Measurements from ENCODE around the gene KRR1. TPM values are rescaled to one million over a fixed set of nuclear protein-coding genes. Genes with fewer than 3 reads are reported as not detected.

KRR1 gene
- total RNA-seq, 4 donors from 2014 or later: 26.8 to 43.1 (median 34.8) TPM

- Histone ChIP-seq H3K9me3 (no peaks in the 10 kb centered on the region), H3K4me3 (no peak overlapping the region), H3K4me1 (peaks cover 0 to 3% of the 10 kb centered on the region in 2 donors), H3K27me3 (no peaks in the 10 kb centered on the region), H3K27ac (no peak overlapping the region), H3K36me3 (no peaks in the 10 kb centered on the region)
- TF ChIP-seq POLR2A (IDR thresholded peaks at IDR 0.05) (no peak), CTCF (IDR thresholded peaks at IDR 0.05 in 4 of 5, conservative IDR thresholded peaks at IDR 0.05 in 1 of 5) (no peak)
- intact Hi-C loops (cut with DNase I; ENCODE audit: low total_unique reads) (no loop called here), in situ Hi-C loops (cut with MboI; ENCODE audit: low sequenced_read_pairs in 4 of 4) (no loop called here)
- DNase-seq (no peak), ATAC-seq (no peak)
These were observed 39.2 kb upstream of the KRR1 start for GRCh38 chr12:75550401-75551240.

- Histone ChIP-seq H3K27ac (no peak overlapping the region), H3K4me1 (peaks cover 0 to 3% of the 10 kb centered on the region in 2 donors), H3K9me3 (no peaks in the 10 kb centered on the region), H3K27me3 (no peaks in the 10 kb centered on the region), H3K4me3 (no peak overlapping the region), H3K36me3 (no peaks in the 10 kb centered on the region)
- in situ Hi-C loops (cut with MboI; ENCODE audit: low sequenced_read_pairs in 4 of 4): loop anchor here in 2 of 4 donors (25.0 kb wide), 2 partner anchors 487 to 812 kb away; partner anchors contain the start of gene PHLDA1 (in 1 of the 2)
- ATAC-seq: no peak
- no peak for DNase-seq
- intact Hi-C loops (cut with DNase I; ENCODE audit: low total_unique reads): no loop called here
- TF ChIP-seq CTCF (IDR thresholded peaks at IDR 0.05 in 4 of 5, conservative IDR thresholded peaks at IDR 0.05 in 1 of 5): no peak
- no peak for TF ChIP-seq POLR2A (IDR thresholded peaks at IDR 0.05)
These were observed 38.6 kb upstream of the KRR1 start for GRCh38 chr12:75549989-75550388.

GRCh38 chr12:75548879-75549278, 37.5 kb upstream of the KRR1 start:
- no peaks in the 10 kb centered on the region for H3K9me3 ChIP-seq
- H3K27ac ChIP-seq: no peak overlapping the region
- H3K4me1 ChIP-seq: peaks cover 0 to 3% of the 10 kb centered on the region in 2 donors
- no peak for TF ChIP-seq POLR2A (IDR thresholded peaks at IDR 0.05)
- TF ChIP-seq CTCF (IDR thresholded peaks at IDR 0.05 in 4 of 5, conservative IDR thresholded peaks at IDR 0.05 in 1 of 5): no peak
- ATAC-seq (no peak), DNase-seq (no peak)
- H3K36me3 ChIP-seq: no peaks in the 10 kb centered on the region
- intact Hi-C loops (cut with DNase I; ENCODE audit: low total_unique reads): no loop called here
- in situ Hi-C loops (cut with MboI; ENCODE audit: low sequenced_read_pairs in 4 of 4): loop anchor here in 2 of 4 donors (25.0 kb wide), 2 partner anchors 488 to 813 kb away; partner anchors contain the start of gene PHLDA1 (in 1 of the 2)
- H3K4me3 ChIP-seq: no peak overlapping the region
- no peaks in the 10 kb centered on the region for H3K27me3 ChIP-seq

GRCh38 chr12:75545636-75546035, 34.2 kb upstream of the KRR1 start:
- Histone ChIP-seq H3K4me1 (peaks cover 0 to 3% of the 10 kb centered on the region in 2 donors), H3K9me3 (no peaks in the 10 kb centered on the region), H3K4me3 (no peak overlapping the region), H3K27me3 (no peaks in the 10 kb centered on the region), H3K36me3 (no peaks in the 10 kb centered on the region), H3K27ac (no peak overlapping the region)
- in situ Hi-C loops (cut with MboI; ENCODE audit: low sequenced_read_pairs in 4 of 4): loop anchor here in 2 of 4 donors (25.0 kb wide), 2 partner anchors 492 to 817 kb away; partner anchors contain the start of gene PHLDA1 (in 1 of the 2)
- intact Hi-C loops (cut with DNase I; ENCODE audit: low total_unique reads): no loop called here
- DNase-seq (no peak), ATAC-seq (no peak)
- TF ChIP-seq CTCF (IDR thresholded peaks at IDR 0.05 in 4 of 5, conservative IDR thresholded peaks at IDR 0.05 in 1 of 5) (no peak), POLR2A (IDR thresholded peaks at IDR 0.05) (no peak)

All from gastrocnemius medialis (tissue), 4 donors.